ENCODE results near the gene CDH13. TPM values are rescaled to one million over a fixed set of nuclear protein-coding genes. Genes with fewer than 3 reads are reported as not detected.

Gene CDH13
- total and polyA plus RNA-seq, 10 of the 15 experiments (the other 5 are each of a cell fraction or from before 2014, with no cell fraction given), result under 0.01 to 0.05 TPM; not detected in 8

DNA sequence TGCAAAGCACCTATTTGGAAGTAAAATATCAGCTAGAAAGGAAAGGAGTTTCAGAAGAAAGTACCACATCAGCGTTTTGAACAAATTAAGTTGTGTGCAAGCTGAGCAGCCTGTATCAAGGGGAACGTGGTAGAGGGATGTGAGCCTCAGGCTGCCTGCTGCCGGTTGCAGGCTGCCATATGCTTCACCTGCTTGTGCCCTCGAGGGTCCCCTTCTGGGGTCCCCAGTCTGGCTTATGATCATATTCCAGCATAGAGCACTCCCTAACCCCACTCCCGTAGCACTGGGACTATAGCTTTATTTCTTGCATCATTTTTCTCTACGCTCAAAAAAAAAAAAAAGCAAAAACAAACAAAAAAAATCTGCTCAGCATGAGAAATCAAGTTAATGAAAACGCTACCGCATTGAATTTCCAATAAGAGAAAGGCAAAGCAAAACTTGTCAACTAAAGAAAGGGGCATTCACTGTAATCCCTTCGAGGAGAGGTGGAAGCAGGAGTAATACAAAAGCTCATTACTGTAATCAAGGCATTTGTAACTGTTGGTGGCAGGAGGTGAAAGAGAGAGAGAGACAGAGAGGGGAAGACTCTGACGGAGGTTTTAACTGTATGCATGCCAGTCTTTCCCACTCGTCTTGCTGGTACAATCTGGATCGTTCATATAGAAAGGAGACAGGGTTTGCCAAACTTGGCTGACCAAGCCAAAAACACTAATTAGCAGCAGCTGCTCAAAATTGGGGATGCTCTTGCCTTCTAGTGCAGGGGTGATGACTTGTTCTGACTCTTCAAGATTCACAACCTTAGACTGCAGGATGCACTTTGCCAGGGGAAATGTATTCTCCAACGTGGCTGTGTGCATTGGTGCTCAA, 922.8 kb downstream of the CDH13 start:
- ATAC-seq (no peak), DNase-seq (ENCODE audit: low read depth, low spot score) (no peak), FAIRE-seq (no peak)
- WGBS (ENCODE audit: insufficient coverage, insufficient replicate concordance, low lambda C conversion rate, missing lambda C conversion rate), result 22% methylated on average over 13 of the region's 13 CpGs
- intact Hi-C loops (cut with micrococcal nuclease; ENCODE audit: unreplicated experiment) (no loop called here), in situ Hi-C loops (cut with MboI) (no loop called here)
- H2AFZ ChIP-seq (ENCODE audit: control insufficient read depth, low read depth, low read length), result no peak overlapping the region
- no peaks in the 10 kb centered on the region for H4K20me1 ChIP-seq (ENCODE audit: control insufficient read depth, insufficient read depth)
- TF ChIP-seq RCOR1 (conservative IDR thresholded peaks at IDR 0.05; ENCODE audit: low read depth, low read length) (no peak), CBX3 (IDR thresholded peaks at IDR 0.05; ENCODE audit: borderline replicate concordance, low read depth) (no peak), ZNF592 (IDR thresholded peaks at IDR 0.05) (no peak), HDGF (IDR thresholded peaks at IDR 0.05) (no peak), ASH2L (IDR thresholded peaks at IDR 0.05; ENCODE audit: borderline replicate concordance, low read depth) (no peak)
- TF ChIP-seq, protein P1, sequence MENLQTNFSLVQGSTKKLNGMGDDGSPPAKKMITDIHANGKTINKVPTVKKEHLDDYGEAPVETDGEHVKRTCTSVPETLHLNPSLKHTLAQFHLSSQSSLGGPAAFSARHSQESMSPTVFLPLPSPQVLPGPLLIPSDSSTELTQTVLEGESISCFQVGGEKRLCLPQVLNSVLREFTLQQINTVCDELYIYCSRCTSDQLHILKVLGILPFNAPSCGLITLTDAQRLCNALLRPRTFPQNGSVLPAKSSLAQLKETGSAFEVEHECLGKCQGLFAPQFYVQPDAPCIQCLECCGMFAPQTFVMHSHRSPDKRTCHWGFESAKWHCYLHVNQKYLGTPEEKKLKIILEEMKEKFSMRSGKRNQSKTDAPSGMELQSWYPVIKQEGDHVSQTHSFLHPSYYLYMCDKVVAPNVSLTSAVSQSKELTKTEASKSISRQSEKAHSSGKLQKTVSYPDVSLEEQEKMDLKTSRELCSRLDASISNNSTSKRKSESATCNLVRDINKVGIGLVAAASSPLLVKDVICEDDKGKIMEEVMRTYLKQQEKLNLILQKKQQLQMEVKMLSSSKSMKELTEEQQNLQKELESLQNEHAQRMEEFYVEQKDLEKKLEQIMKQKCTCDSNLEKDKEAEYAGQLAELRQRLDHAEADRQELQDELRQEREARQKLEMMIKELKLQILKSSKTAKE (IDR thresholded peaks at IDR 0.05; ENCODE audit: low read depth, poor library complexity, severe bottlenecking), result no peak
- TF ChIP-seq, protein P2, sequence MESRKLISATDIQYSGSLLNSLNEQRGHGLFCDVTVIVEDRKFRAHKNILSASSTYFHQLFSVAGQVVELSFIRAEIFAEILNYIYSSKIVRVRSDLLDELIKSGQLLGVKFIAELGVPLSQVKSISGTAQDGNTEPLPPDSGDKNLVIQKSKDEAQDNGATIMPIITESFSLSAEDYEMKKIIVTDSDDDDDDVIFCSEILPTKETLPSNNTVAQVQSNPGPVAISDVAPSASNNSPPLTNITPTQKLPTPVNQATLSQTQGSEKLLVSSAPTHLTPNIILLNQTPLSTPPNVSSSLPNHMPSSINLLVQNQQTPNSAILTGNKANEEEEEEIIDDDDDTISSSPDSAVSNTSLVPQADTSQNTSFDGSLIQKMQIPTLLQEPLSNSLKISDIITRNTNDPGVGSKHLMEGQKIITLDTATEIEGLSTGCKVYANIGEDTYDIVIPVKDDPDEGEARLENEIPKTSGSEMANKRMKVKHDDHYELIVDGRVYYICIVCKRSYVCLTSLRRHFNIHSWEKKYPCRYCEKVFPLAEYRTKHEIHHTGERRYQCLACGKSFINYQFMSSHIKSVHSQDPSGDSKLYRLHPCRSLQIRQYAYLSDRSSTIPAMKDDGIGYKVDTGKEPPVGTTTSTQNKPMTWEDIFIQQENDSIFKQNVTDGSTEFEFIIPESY (IDR thresholded peaks at IDR 0.05), result no peak
- TF ChIP-seq, protein P3, sequence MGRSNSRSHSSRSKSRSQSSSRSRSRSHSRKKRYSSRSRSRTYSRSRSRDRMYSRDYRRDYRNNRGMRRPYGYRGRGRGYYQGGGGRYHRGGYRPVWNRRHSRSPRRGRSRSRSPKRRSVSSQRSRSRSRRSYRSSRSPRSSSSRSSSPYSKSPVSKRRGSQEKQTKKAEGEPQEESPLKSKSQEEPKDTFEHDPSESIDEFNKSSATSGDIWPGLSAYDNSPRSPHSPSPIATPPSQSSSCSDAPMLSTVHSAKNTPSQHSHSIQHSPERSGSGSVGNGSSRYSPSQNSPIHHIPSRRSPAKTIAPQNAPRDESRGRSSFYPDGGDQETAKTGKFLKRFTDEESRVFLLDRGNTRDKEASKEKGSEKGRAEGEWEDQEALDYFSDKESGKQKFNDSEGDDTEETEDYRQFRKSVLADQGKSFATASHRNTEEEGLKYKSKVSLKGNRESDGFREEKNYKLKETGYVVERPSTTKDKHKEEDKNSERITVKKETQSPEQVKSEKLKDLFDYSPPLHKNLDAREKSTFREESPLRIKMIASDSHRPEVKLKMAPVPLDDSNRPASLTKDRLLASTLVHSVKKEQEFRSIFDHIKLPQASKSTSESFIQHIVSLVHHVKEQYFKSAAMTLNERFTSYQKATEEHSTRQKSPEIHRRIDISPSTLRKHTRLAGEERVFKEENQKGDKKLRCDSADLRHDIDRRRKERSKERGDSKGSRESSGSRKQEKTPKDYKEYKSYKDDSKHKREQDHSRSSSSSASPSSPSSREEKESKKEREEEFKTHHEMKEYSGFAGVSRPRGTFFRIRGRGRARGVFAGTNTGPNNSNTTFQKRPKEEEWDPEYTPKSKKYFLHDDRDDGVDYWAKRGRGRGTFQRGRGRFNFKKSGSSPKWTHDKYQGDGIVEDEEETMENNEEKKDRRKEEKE (IDR thresholded peaks at IDR 0.05), result no peak
- no peak overlapping the region for H3K4me3 ChIP-seq
- H3K27me3 ChIP-seq (replicated peaks in 1 of 2; ENCODE audit: control insufficient read depth in 2 of 2, insufficient read depth in 2 of 2, low read length in 1 of 2), result no peaks in the 10 kb centered on the region
- no peaks in the 10 kb centered on the region for H3K79me2 ChIP-seq (ENCODE audit: control insufficient read depth, insufficient read depth, low read length)
- no peak overlapping the region for H3K9ac ChIP-seq (ENCODE audit: control insufficient read depth, insufficient read depth, low read length)
- ChIA-PET CTCF (interaction anchor here (0.6 to 1.0 kb wide), 2 partner anchors 12 to 60 kb away, joined by 3 read pairs; no protein-coding TSS in a partner anchor), SMC1A (ENCODE audit: uncharacterized antibody, unreplicated experiment) (no interaction called here), POLR2A (no interaction called here), RAD21 (ENCODE audit: unreplicated experiment) (no interaction called here)
- H3K36me3 ChIP-seq (ENCODE audit: control insufficient read depth in 2 of 2, insufficient read depth in 2 of 2, low read length in 1 of 2), result no peaks in the 10 kb centered on the region
- no peaks in the 10 kb centered on the region for H3K9me3 ChIP-seq (replicated peaks; ENCODE audit: control insufficient read depth, insufficient read depth, low read length)
- no peak overlapping the region for H3K4me2 ChIP-seq (ENCODE audit: control insufficient read depth, insufficient read depth)
- no peaks in the 10 kb centered on the region for H3K4me1 ChIP-seq (ENCODE audit: control insufficient read depth, insufficient read depth, low read length)
- no TSS peak for BruUV-seq (replicated peaks)
- H3K27ac ChIP-seq (ENCODE audit: control insufficient read depth, insufficient read depth), result no peak overlapping the region
